Activated CD4-positive, CD25-positive, alpha-beta regulatory T cell treated with anti-CD3 and anti-CD28 coated beads, Interleukin-2, amount 50 U/mL, for 24 hours (primary cell): ENCODE results near the gene PAOX.

Source experiments
- ATAC-seq, 2 donors: fragments of 150-1000 bp; cut with Tn5 transposase; one replicate each; pipeline ENCODE4 v1.10.0; 2021; ENCODE audit warnings: mild to moderate bottlenecking in 1 of 2, moderate library complexity in 1 of 2

The PAOX gene

GRCh38 chr10:133379152-133379800 is at the start of gene PAOX:
PAOX (plus strand) TSS chr10:133379262; CDS start chr10:133379317, 55 bp downstream.
- ATAC-seq: peak; percentile 80

GRCh38 chr10:133329491-133330202 is 49.4 kb upstream of the PAOX start:
- ATAC-seq: peak; percentile 92 to 95

GRCh38 chr10:133332936-133333699 is 45.9 kb upstream of the PAOX start:
- ATAC-seq: no peak

DNA sequence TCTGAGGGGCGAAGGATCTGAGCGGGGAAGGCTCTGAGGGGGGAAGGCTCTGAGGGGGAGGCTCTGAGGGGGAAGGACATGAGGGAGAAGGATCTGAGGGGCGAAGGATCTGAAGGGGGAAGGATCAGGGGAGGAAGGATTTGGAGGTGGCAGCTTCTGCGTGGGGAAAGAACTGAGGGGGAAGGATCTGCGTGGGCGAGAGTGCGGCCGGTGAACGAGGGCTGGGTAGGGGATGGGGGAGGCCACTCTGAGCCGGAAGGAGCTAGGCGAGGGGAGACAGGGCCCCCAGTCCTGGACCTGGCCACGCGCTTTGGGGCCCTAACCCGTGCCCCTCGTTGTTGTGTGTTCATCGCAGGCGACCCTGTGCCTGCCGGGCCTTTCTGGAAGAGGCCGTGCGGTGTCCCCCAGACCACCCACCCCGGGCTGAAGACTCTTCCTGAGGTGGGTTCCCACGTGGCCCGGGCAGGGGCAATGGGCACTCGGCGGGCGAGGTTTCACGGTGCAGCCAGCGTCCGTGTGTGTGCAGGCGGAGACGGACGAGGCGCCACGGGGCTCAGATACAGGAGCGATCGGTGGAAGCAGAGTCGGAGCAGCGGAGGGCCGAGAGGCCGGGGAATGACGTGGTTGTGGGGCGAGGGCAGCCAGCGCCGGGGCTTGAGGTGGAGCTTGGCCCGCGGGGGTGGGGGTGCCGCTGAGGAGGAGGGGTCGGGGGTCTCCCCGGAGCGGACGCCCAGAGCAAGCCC is 44.4 kb upstream of the PAOX start:
- ATAC-seq: peak; percentile 29 to 48

- peak; percentile 24 to 59 for ATAC-seq
Observed at GRCh38 chr10:133335246-133336117, 43.6 kb upstream of the PAOX start.

GRCh38 chr10:133336118-133336576 is 42.9 kb upstream of the PAOX start:
- ATAC-seq: no peak

DNA sequence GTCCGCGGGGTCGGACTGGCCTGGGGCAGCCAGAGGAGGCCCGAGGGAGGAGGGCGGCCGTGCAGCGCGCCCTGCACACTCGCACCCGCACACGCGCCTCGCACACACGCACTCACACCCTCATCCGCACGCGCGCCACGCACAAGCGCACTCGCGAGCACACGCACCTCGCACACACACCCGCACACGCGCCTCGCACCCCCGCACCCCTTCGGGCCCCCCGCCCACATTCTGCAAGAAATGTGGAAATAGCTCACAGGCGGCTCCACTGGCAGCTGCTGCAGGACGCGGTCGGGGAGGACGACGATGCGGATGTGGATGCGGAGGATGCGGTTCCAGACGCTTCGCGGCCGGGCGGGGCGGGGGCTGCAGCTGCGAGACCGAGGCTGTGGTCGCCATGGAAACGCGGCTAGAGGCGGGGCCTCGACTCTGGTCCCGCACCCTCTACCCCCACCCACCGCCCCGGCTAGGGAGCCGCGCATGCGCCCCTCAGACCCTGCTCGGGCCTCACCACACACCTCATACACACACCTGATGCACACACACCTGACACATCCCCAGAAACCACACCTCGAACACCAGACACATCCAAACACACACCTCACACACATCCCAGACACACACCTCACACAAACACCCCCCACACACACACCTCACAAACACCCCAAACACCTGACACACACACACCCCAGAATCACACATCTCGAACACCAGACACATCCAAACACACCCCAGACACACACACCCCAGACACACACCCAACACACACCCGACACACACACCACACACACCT is 42.3 kb upstream of the PAOX start, which contains the start of gene CALY:
TSS of gene CALY (minus strand) at position 320 of the 793 bp plus-strand sequence. CDS start 7,907 bp downstream, outside the sequence.
- ATAC-seq: peak; percentile 49 to 56

DNA sequence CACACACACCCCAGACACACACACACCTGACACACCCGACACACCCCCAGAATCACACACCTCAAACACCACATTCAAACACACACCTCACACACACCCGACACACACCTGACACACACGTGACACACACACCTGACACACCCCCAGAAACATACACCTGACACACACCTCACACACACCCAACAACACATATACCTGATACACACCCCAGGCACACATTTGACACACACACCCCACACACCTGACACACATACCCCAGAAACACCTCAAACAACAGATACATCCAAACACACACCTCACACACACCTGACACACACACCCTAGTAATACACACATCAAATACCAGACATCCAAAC is 41.7 kb upstream of the PAOX start:
- no peak for ATAC-seq

- ATAC-seq: no peak
Observed at GRCh38 chr10:133338080-133339071, 40.7 kb upstream of the PAOX start.

DNA sequence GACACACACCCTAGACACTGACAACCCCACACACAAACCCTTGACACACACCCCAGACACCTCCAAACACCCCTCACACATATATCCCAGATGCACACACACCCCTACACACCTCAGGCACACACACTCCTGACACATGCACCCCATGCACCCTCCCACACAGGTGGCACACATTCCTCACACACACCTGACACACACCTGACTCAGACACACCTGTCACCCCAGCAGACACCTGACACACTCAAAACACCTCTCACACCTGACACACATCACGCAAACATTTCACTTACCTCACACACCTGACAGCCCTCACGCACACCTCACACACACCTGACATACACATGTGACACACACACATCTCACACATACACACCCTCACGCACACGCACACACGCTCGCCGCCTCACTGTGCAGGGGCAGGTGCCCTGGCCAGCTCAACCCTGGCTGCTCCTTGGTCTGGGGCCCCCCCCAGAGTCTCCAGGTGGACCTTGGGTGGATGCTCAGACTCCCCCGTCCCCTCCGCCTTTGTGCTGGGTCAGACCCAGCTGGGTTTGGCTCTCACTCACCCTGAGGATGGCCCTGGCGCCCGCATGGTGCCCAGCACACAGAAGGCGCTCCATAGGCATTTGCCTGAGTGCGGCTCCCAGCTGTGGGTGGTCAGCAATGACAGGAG is 39.2 kb upstream of the PAOX start:
- ATAC-seq: no peak

GRCh38 chr10:133341983-133342382 is 37.1 kb upstream of the PAOX start:
- no peak for ATAC-seq

- no peak for ATAC-seq
Observed at GRCh38 chr10:133342942-133343341, 36.1 kb upstream of the PAOX start.

DNA sequence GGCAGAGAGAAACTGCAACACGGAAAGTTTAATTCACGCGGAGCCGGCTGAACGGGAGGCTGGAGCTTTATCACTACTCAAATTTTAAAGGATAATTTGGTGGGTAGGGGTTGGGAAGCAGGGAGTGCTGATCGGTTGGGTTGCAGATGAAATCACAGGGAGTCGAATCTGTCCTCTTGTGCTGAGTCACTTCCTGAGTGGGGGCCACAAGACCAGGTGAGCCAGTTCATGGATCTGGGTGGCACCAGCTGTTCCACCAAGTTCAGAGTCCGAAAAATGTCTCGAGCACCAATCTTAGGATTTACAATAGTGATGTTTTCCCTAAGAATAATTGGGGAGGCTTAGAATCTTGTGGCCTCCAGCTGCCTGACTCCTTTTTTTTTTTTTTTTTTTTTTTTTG is 35.5 kb upstream of the PAOX start:
- no peak for ATAC-seq

- ATAC-seq: no peak
Observed at GRCh38 chr10:133344236-133344635, 34.8 kb upstream of the PAOX start.

GRCh38 chr10:133346413-133346812 is 32.6 kb upstream of the PAOX start:
- ATAC-seq: no peak

DNA sequence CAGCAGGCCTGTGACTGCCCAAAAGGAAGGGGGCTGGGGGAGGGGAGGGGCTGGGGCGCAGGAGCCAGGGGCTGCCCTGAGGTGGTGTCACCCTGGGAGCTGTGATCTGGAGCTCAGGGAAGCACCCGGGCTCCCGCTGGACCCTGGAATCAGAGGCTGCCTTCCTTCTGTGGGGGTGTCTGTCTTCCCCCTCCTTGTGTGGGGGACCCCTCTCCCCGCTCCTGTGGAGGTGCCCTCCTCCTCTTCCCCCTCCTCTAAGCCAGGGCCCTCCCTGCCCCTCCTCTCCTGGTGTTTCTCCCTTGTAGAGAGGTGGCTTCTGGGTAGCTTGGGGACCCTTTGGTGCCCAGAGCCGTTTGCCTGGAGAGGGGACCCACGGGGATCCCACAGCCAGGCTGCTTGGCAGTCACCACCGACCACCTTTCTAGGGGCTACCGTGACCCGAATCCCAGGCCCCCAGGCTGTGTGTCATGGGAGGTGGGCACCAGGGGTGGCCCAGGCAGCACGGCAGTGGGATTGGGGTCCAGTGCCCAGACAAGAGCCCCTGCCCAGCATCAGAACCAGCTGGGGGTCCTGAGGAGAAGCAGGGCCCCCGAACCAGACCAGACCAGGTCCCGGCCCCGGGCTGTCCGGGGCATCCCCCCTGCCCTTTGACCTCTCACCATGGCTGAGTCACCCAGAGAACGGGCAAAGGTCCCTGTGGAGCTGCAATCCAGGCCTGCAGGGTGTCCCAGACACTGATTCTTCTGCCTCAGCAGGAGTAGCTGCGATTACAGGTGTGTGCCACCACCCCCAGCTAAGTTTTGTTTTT is 31.1 kb upstream of the PAOX start:
- no peak for ATAC-seq

DNA sequence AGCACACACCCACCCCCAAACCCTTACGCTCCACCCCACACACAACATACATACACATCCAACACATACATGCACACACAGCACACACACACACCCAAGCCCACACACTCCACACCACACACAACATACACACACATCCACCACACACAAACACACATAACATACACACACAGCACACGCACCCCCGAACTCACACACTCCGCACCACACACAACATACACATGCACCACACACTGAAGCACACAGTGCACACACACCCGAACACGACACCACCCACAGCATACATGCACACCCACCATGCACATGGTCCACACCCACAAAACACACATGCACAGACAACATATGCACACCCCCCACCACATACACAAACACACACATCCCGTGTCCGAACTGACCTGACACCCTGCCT is 29.9 kb upstream of the PAOX start:
- ATAC-seq: no peak

DNA sequence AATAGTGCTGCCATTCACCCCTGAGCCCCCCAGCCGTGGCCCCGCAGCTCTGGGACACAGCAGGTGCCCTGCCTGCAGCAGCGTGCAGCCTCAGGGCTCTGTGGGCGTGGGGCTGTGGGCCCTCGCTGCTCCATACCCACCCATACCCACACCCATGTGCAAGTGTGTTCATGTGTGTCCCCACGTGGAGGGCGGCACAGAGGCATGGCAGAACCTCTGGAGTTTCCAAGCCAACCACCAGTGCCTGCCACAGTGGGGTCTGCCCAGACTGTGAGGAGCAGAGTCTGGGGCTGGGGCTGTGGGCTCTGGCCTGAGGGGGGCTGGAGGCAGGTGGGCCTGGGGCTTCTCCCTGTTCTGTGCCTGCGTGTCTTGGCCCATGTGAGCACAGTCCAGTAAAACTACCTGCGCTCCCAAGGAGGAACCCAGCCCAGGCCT is 29.5 kb upstream of the PAOX start:
- no peak for ATAC-seq
